ENCODE measurements around the gene KANSL1.

Gene KANSL1

GRCh38 chr17:45989759-45990158 is 203.5 kb downstream of the KANSL1 start:
- DNase-seq (ENCODE audit: extremely low read depth, low read depth): no peak
- TF ChIP-seq, protein P1, sequence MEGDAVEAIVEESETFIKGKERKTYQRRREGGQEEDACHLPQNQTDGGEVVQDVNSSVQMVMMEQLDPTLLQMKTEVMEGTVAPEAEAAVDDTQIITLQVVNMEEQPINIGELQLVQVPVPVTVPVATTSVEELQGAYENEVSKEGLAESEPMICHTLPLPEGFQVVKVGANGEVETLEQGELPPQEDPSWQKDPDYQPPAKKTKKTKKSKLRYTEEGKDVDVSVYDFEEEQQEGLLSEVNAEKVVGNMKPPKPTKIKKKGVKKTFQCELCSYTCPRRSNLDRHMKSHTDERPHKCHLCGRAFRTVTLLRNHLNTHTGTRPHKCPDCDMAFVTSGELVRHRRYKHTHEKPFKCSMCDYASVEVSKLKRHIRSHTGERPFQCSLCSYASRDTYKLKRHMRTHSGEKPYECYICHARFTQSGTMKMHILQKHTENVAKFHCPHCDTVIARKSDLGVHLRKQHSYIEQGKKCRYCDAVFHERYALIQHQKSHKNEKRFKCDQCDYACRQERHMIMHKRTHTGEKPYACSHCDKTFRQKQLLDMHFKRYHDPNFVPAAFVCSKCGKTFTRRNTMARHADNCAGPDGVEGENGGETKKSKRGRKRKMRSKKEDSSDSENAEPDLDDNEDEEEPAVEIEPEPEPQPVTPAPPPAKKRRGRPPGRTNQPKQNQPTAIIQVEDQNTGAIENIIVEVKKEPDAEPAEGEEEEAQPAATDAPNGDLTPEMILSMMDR (IDR thresholded peaks at IDR 0.05; ENCODE audit: low read depth, low read length, missing control alignments): no peak
- H3K4me3 ChIP-seq (replicated peaks; ENCODE audit: low read depth, low read length): no peak overlapping the region

GRCh38 chr17:45987706-45988105 is 205.5 kb downstream of the KANSL1 start:
- no peak overlapping the region for H3K4me3 ChIP-seq (replicated peaks; ENCODE audit: low read depth, low read length)
- TF ChIP-seq, protein P1 (IDR thresholded peaks at IDR 0.05; ENCODE audit: low read depth, low read length, missing control alignments): no peak
- DNase-seq (ENCODE audit: extremely low read depth, low read depth): no peak

GRCh38 chr17:45986056-45986455 is 207.2 kb downstream of the KANSL1 start:
- DNase-seq (ENCODE audit: extremely low read depth, low read depth): no peak
- TF ChIP-seq, protein P1 (IDR thresholded peaks at IDR 0.05; ENCODE audit: low read depth, low read length, missing control alignments): no peak
- H3K4me3 ChIP-seq (replicated peaks; ENCODE audit: low read depth, low read length): no peak overlapping the region

DNA sequence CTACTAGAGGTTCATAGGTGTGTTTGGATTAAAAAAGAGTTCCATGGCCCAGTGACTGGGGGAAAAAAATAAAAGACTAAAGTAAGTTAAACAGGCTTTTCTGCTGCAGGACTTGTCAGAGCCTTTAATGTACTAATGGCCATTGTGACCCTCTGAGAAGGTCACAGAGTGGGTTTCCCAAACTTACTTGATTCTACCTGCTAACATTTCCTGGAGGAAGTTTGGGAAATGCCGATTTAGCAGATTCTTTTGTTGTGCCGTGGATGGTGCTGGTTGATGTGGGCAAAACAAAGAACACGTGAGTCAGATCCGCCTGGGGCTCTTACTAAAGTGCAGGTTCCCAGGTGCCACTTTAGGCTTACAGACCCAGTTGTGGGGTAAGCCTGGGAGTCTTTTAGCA is 207.8 kb downstream of the KANSL1 start:
- no peak overlapping the region for H3K4me3 ChIP-seq (replicated peaks; ENCODE audit: low read depth, low read length)
- no peak for DNase-seq (ENCODE audit: extremely low read depth, low read depth)
- TF ChIP-seq, protein P1 (IDR thresholded peaks at IDR 0.05; ENCODE audit: low read depth, low read length, missing control alignments): no peak

- no peak for DNase-seq (ENCODE audit: extremely low read depth, low read depth)
- H3K4me3 ChIP-seq (replicated peaks; ENCODE audit: low read depth, low read length): no peak overlapping the region
- TF ChIP-seq, protein P1 (IDR thresholded peaks at IDR 0.05; ENCODE audit: low read depth, low read length, missing control alignments): no peak
These were observed 208.9 kb downstream of the KANSL1 start for GRCh38 chr17:45984368-45984767.

GRCh38 chr17:45983614-45984310 is 209.5 kb downstream of the KANSL1 start:
- no peak overlapping the region for H3K4me3 ChIP-seq (replicated peaks; ENCODE audit: low read depth, low read length)
- no peak for DNase-seq (ENCODE audit: extremely low read depth, low read depth)
- TF ChIP-seq, protein P1 (IDR thresholded peaks at IDR 0.05; ENCODE audit: low read depth, low read length, missing control alignments): no peak
